Prostate gland (tissue), 2 donors: Measurements from ENCODE around the gene UBASH3B.

Experiments
- CTCF ChIP-seq, 4 experiments: fragments of 200-600 bp in 2 of 4; fragments of 450-650 bp in 2 of 4; sonication (generic) in 2 of 4; IDR thresholded peaks; 1 replicate in 3 of 4; 2 replicates in 1 of 4; pipeline ENCODE4 v1.5.1; 2016 to 2019; ENCODE audit warnings: antibody characterized with exemption in 4 of 4, mild to moderate bottlenecking in 2 of 4, moderate library complexity in 2 of 4
- POLR2A ChIP-seq: fragments of 450-650 bp; IDR thresholded peaks from one replicate; pipeline ENCODE4 v1.6.1; 2016; ENCODE audit warnings: antibody characterized with exemption, mild to moderate bottlenecking
- POLR2AphosphoS5 ChIP-seq: sonication (generic); formaldehyde crosslinking; IDR thresholded peaks from one replicate; pipeline ENCODE4 v1.6.1; 2017; ENCODE audit warnings: antibody characterized with exemption

GRCh38 chr11:122832721-122833470, 177.4 kb downstream of the UBASH3B start:
- TF ChIP-seq CTCF (IDR thresholded peaks at IDR 0.05): no peak
- TF ChIP-seq POLR2AphosphoS5: no peak
- no peak for TF ChIP-seq POLR2A
